ENCODE results near the gene LCE2C. TPM values are rescaled to one million over a fixed set of nuclear protein-coding genes. Genes with fewer than 3 reads are reported as not detected.

LCE2C gene
- total RNA-seq, 4 donors from 2014 or later, result not detected

DNA sequence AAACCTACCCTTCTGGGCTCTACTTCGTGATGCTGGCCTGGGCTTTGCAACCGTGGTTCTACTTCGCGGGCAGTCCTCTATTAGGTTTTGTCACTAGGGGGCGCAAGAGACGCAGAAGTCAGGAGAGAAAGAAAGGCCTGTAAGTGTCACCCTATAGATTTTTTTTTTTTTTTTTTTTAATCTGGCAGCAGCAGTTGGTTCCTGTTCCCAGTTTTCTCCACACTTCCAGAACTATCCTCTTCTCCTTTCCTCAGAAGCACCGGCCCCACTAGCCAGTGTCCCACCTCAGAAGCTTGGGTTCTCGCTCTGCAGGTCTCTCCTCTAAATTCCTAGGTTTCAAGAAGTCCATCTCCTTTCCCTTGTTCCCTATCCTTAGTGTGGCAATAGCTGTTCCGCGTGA lies 21.0 kb upstream of the LCE2C start:
- TF ChIP-seq, protein P1, sequence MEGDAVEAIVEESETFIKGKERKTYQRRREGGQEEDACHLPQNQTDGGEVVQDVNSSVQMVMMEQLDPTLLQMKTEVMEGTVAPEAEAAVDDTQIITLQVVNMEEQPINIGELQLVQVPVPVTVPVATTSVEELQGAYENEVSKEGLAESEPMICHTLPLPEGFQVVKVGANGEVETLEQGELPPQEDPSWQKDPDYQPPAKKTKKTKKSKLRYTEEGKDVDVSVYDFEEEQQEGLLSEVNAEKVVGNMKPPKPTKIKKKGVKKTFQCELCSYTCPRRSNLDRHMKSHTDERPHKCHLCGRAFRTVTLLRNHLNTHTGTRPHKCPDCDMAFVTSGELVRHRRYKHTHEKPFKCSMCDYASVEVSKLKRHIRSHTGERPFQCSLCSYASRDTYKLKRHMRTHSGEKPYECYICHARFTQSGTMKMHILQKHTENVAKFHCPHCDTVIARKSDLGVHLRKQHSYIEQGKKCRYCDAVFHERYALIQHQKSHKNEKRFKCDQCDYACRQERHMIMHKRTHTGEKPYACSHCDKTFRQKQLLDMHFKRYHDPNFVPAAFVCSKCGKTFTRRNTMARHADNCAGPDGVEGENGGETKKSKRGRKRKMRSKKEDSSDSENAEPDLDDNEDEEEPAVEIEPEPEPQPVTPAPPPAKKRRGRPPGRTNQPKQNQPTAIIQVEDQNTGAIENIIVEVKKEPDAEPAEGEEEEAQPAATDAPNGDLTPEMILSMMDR (IDR thresholded peaks at IDR 0.05; ENCODE audit: low read depth), result no peak

DNA sequence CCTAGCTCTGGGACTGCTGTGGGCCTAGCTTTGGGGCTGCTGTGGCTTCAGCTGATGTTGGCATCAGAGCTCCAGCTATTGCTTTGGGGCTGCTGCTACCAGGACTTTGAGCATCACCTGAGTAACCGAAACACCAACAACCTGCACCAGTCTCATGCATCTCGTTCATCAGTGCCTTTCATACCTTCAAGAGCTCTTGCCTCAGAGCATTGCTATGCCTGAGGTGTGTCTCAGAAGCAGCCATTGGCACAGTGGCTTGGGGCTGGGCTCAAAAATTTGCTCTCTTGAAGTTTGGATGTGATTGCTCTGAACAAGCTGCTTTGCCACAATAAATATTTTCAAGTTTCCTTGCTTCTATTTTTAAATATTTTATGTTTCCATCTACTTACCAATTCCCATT lies 18.6 kb upstream of the LCE2C start:
- TF ChIP-seq, protein P1 (IDR thresholded peaks at IDR 0.05; ENCODE audit: low read depth), result no peak

DNA sequence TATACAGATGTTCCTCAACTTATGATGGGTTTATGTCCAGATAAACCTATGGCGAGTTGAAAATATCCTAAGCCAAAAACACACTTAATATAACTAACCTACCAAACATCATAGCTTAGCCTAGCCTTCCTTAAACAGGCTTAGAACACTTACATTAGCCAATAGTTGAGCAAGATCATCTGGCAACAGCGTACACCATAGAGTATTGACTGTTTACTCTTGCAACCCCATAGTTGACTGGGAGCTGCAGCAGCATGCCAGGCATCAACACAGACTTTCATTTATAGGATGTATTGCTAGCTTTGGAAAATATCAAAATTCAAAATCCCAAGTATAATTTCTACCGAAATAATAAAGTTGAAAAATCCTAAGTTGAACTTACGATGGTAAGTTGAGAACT lies 17.4 kb upstream of the LCE2C start:
- TF ChIP-seq, protein P1 (IDR thresholded peaks at IDR 0.05; ENCODE audit: low read depth), result no peak

DNA sequence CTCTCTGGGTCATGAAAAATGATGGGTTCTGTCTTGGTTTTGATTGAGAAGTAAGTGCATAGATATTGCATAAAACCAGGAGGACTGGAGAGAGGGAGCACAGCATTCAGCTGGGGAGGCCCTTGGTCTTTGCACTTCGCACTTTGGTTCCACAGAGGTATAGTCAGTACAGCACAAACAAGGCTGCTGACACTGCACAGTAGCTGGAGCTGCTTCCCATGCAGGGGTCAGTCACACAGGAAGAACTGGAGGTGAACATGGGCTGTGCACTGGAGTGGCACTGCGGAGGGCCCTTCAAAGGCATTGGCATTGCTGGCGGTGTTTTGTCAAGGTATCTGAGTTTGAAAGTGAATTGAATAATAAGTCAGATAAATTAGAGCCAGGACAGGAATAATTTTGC lies 16.4 kb upstream of the LCE2C start:
- TF ChIP-seq, protein P1 (IDR thresholded peaks at IDR 0.05; ENCODE audit: low read depth), result no peak

DNA sequence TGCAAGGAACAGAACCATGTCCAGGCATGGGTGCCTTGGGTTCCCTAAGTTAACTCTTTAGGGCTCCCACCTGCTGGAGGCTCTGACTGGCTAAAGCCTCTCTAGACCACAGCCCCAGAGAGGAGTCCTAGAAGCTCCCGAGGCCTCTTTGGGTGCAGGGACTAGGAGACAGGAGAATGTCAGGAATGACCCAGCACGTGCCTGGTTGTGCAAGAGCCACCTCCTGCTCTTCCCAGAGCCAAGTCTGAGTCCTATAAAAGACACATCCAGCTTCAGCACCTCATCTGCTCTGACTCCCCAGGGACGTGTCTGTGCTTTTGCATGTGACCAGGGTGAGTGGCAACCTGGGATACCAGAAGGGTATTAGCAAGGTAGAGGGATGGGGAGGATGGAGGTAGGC lies 12.0 kb upstream of the LCE2C start, which contains the start of gene LCE2D:
TSS of gene LCE2D (plus strand) at position 283 of the 400 bp plus-strand sequence. CDS start 726 bp downstream, outside the sequence.
- TF ChIP-seq, protein P1 (IDR thresholded peaks at IDR 0.05; ENCODE audit: low read depth), result no peak

DNA sequence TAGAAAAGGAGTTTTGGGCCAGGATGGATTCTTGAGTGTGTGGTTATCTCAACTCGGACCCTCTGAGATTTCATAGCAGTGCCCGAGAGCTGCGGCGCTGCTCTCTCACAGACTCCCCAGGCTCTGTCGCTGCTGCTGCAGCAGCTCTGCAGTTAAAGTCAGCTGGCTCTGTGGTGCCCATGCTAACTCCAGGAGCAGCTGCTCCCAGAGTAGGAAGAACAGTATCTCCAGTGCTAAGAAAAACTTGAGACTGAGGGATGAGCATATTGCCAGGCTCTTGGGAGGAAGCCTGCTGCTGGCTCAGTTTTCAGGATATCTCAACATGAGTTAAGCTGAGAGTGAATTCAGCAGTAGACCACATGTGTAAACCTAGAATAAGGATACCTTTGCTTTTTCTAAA lies 7.4 kb upstream of the LCE2C start:
- TF ChIP-seq, protein P1 (IDR thresholded peaks at IDR 0.05; ENCODE audit: low read depth), result no peak

DNA sequence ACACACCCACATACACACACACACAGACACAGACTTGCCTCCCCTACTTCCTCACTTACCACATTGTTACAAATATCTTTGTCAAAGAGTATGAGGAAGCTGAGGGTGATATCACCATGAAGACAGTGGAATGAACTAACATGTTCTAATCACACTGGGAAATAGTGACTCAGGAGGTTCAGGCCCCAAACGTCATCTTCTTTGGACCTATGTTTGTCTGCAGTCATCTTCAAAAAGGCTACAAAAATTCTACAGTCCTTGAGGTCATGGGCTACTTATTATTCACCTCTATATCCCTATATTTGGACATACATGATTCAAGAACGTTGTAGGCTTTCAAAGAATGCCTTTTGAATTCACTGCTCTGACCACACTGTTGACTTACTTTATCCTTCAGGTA lies 2.1 kb upstream of the LCE2C start:
- TF ChIP-seq, protein P1 (IDR thresholded peaks at IDR 0.05; ENCODE audit: low read depth), result no peak

All from subcutaneous adipose tissue (tissue), 4 donors.